Measurements from ENCODE around the gene GOLGA6C. TPM values are rescaled to one million over a fixed set of nuclear protein-coding genes. Genes with fewer than 3 reads are reported as not detected.
A peak's percentile ranks its signal among the peaks of the same experiment; 100 is the strongest.
"Not testable (repeated sequence)": the region's sequence is repeated elsewhere in the genome, so short reads cannot be mapped to it uniquely, and the experiment has no call there.

The GOLGA6C gene
- total RNA-seq (not detected in 2 replicates), polyA plus RNA-seq (not detected in 2 replicates), polyA minus RNA-seq (not detected in 2 replicates), Bru-seq, nascent RNA (not detected), BruChase-seq, experiment 1, labeled RNA remaining after a 6-hour chase (not detected), BruChase-seq, experiment 2, labeled RNA remaining after a 2-hour chase (percentile 8 among the genes with signal in this experiment)
- polyA plus RNA-seq (2011; cell fraction: cytosol; rRNA removed): not detected in 2 replicates
- polyA plus RNA-seq (2011; cell fraction: nucleus; rRNA removed): not detected in 2 replicates
- polyA plus RNA-seq (2012): not detected in 2 replicates
- polyA minus RNA-seq (2011; cell fraction: cytosol; rRNA and poly(A)+ RNA removed): not detected
- polyA minus RNA-seq (2011; cell fraction: nucleus; rRNA and poly(A)+ RNA removed): not detected in 2 replicates
- long read RNA-seq: 0 reads

- H3K4me2 ChIP-seq (ENCODE audit: insufficient read depth, low read length); H3K9me1 ChIP-seq (replicated peaks; ENCODE audit: control insufficient read depth, extremely low read depth, insufficient read depth, low read length); FAIRE-seq; CTCF ChIA-PET; POLR2A ChIA-PET; DNase-seq (ENCODE audit: low read depth, low spot score); intact Hi-C loops (cut with micrococcal nuclease); H3K4me3 ChIP-seq (replicated peaks in 1 of 3; ENCODE audit: insufficient read depth in 1 of 3, low read depth in 1 of 3, low read length in 3 of 3); H3K27me3 ChIP-seq (ENCODE audit: control insufficient read depth in 2 of 2, insufficient read depth in 2 of 2, low read length in 2 of 2); H2AFZ ChIP-seq (ENCODE audit: low read depth, low read length); H3K27ac ChIP-seq (ENCODE audit: insufficient read depth, low read depth, low read length); H3K9me3 ChIP-seq (replicated peaks; ENCODE audit: control insufficient read depth, insufficient read depth, low read length); dilution Hi-C loops (cut with MboI; ENCODE audit: extremely low pct_ligation_motif_present, low sequenced_read_pairs); H3K9ac ChIP-seq (replicated peaks; ENCODE audit: extremely low read depth, insufficient read depth, low read length); H3K4me1 ChIP-seq (ENCODE audit: control insufficient read depth, extremely low read depth, insufficient read depth, low read length); BruUV-seq (replicated peaks); H3K36me3 ChIP-seq (ENCODE audit: control insufficient read depth in 2 of 2, extremely low read depth in 1 of 2, insufficient read depth in 2 of 2, low read length in 2 of 2); H3K79me2 ChIP-seq (ENCODE audit: control insufficient read depth, insufficient read depth, low read length); H4K20me1 ChIP-seq (replicated peaks; ENCODE audit: control insufficient read depth, extremely low read depth, insufficient read depth, low read length): not testable (repeated sequence)
Observed at GRCh38 chr15:75258034-75258433, at the start of gene GOLGA6C. Gene GOLGA6C (plus strand): TSS chr15:75258334. CDS start chr15:75258599, 265 bp downstream.

- Histone ChIP-seq H3K4me3 (replicated peaks in 1 of 3; ENCODE audit: insufficient read depth in 1 of 3, low read depth in 1 of 3, low read length in 3 of 3) (no peak overlapping the region), H3K27ac (ENCODE audit: insufficient read depth, low read depth, low read length) (no peak overlapping the region), H3K4me2 (ENCODE audit: insufficient read depth, low read length) (no peak overlapping the region), H2AFZ (ENCODE audit: low read depth, low read length) (no peak overlapping the region), H3K36me3 (ENCODE audit: control insufficient read depth in 2 of 2, extremely low read depth in 1 of 2, insufficient read depth in 2 of 2, low read length in 2 of 2) (peaks cover 23 to 64% of the 10 kb centered on the region in 2 experiments), H3K4me1 (ENCODE audit: control insufficient read depth, extremely low read depth, insufficient read depth, low read length) (peaks cover 11% of the 10 kb centered on the region), H3K79me2 (ENCODE audit: control insufficient read depth, insufficient read depth, low read length) (peaks cover 89% of the 10 kb centered on the region), H3K27me3 (ENCODE audit: control insufficient read depth in 2 of 2, insufficient read depth in 2 of 2, low read length in 2 of 2) (no peaks in the 10 kb centered on the region), H3K9me1 (replicated peaks; ENCODE audit: control insufficient read depth, extremely low read depth, insufficient read depth, low read length) (no peaks in the 10 kb centered on the region), H3K9me3 (replicated peaks; ENCODE audit: control insufficient read depth, insufficient read depth, low read length) (no peaks in the 10 kb centered on the region), H3K9ac (replicated peaks; ENCODE audit: extremely low read depth, insufficient read depth, low read length) (no peak overlapping the region), H4K20me1 (replicated peaks; ENCODE audit: control insufficient read depth, extremely low read depth, insufficient read depth, low read length) (peaks cover 8% of the 10 kb centered on the region)
- ChIA-PET CTCF (interaction anchor here (1.1 to 7.9 kb wide), 3 partner anchors 165 to 477 kb away, joined by 3 to 213 read pairs (median 10); no protein-coding TSS in a partner anchor), POLR2A (interaction anchor here (1.6 kb wide), 1 partner anchor 185 kb away, joined by 4 read pairs; the partner anchor contains the start of gene PPCDC)
- no peak for DNase-seq (ENCODE audit: low read depth, low spot score)
- no TSS peak for BruUV-seq (replicated peaks)
- FAIRE-seq: no peak
- dilution Hi-C loops (cut with MboI; ENCODE audit: extremely low pct_ligation_motif_present, low sequenced_read_pairs): no loop called here
- no peak for TF ChIP-seq JUN (IDR thresholded peaks at IDR 0.05; ENCODE audit: borderline replicate concordance, insufficient read depth, insufficient read length, low read depth)
- TF ChIP-seq GATA2 (IDR thresholded peaks at IDR 0.05; ENCODE audit: insufficient read depth, insufficient read length, low read depth, low read length): no peak
- intact Hi-C loops (cut with micrococcal nuclease): loop anchor here (10.0 kb wide), 1 partner anchor 434 kb away; no protein-coding TSS in a partner anchor
Observed at GRCh38 chr15:75208501-75209288, 49.4 kb upstream of the GOLGA6C start.
